Neural crest cell (in vitro differentiated cells): ENCODE data around the gene KBTBD3. TPM values are rescaled to one million over a fixed set of nuclear protein-coding genes. Genes with fewer than 3 reads are reported as not detected.

Experiments used
- DNase-seq: peaks from one replicate; pipeline ENCODE4 v3.0.0; 2021; ENCODE audit warnings: low read depth, mixed read lengths, low spot score
- H3K27ac Mint-ChIP-seq: one replicate; pipeline ENCODE4 v1.8.0; 2021; ENCODE audit warnings: mild to moderate bottlenecking, mixed read lengths; ENCODE audit not compliant: unreplicated experiment
- H3K27me3 Mint-ChIP-seq: 2 replicates; pipeline ENCODE4 v1.8.0; 2021; ENCODE audit warnings: low read depth, mild to moderate bottlenecking, mixed read lengths
- H3K36me3 Mint-ChIP-seq: 2 replicates; pipeline ENCODE4 v1.8.0; 2021; ENCODE audit warnings: low read depth, mild to moderate bottlenecking, mixed read lengths
- H3K4me1 Mint-ChIP-seq: 2 replicates; pipeline ENCODE4 v1.8.0; 2021; ENCODE audit warnings: mixed read lengths
- H3K4me3 Mint-ChIP-seq: one replicate; pipeline ENCODE4 v1.8.0; 2021; ENCODE audit warnings: mild to moderate bottlenecking, mixed read lengths
- H3K9me3 Mint-ChIP-seq: 2 replicates; pipeline ENCODE4 v1.8.0; 2021; ENCODE audit warnings: mixed read lengths
- total RNA-seq: library from RNA; stranded (reverse); gene quantifications from 2 replicates; pipeline ENCODE4 v1.2.1, GENCODE V29; 2021
- TF ChIP-seq, protein P1 (sequence below): fragments of 200-600 bp; sonication (generic); conservative IDR thresholded peaks from 2 replicates; pipeline ENCODE4 v1.5.0; 2021; ENCODE audit warnings: antibody characterized with exemption, mild to moderate bottlenecking

The KBTBD3 gene
- total RNA-seq, 1 donor from 2014 or later = 5.1 TPM

DNA sequence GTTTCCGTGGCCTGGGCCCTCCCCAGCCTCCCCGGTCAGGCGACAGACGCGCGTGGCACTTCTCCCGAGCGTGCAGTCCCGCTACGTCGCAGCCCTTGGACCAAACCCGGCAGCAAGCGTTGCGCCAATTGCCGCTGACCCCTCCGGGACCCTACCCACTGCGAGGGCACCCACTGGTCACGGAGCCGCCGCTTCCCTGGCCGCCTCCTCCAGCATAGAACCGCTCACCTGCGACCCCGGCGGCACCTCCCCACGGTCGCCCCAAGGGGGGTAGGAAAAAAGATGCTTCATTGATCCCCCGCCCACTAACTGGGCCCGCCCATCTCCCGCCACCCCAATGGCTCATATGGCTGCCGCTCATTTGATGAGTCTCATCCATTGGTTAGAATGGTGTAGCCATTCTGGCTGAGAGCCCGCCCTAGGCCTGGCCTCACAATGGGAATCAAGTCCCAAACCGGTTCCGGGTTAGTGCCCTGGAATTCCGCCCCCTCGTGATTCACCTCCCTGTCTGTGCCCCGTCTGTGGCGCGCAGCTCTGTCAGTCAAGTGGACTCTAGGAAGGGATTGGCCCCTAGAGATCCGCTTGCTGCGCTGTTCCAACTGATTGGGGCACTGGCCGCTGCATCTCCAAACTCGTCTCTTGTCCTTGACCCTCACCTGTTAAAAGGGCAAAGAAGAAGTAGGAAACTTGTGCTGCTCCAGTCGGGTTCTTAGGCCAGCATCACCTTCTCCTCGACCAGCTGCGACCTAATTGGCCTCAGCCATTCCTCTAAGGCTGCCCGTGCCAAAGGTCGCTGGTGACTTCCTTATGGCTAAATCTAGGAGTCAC lies 55.0 kb downstream of the KBTBD3 start, which contains the start of gene MSANTD4:
Gene MSANTD4, minus strand, starts transcription at position 274 of the 828 bp plus-strand sequence. CDS start 11,323 bp downstream, outside the sequence.
- TF ChIP-seq, protein P1, sequence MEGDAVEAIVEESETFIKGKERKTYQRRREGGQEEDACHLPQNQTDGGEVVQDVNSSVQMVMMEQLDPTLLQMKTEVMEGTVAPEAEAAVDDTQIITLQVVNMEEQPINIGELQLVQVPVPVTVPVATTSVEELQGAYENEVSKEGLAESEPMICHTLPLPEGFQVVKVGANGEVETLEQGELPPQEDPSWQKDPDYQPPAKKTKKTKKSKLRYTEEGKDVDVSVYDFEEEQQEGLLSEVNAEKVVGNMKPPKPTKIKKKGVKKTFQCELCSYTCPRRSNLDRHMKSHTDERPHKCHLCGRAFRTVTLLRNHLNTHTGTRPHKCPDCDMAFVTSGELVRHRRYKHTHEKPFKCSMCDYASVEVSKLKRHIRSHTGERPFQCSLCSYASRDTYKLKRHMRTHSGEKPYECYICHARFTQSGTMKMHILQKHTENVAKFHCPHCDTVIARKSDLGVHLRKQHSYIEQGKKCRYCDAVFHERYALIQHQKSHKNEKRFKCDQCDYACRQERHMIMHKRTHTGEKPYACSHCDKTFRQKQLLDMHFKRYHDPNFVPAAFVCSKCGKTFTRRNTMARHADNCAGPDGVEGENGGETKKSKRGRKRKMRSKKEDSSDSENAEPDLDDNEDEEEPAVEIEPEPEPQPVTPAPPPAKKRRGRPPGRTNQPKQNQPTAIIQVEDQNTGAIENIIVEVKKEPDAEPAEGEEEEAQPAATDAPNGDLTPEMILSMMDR = peak; percentile 5
- H3K27ac Mint-ChIP-seq = peak within 1 kb of the TSS; percentile 84
- peaks cover 4% of the 10 kb centered on the region for H3K9me3 Mint-ChIP-seq
- H3K4me3 Mint-ChIP-seq = peak within 1 kb of the TSS; percentile 97
- peaks cover 2% of the 10 kb centered on the region for H3K36me3 Mint-ChIP-seq
- H3K4me1 Mint-ChIP-seq = peaks cover 36% of the 10 kb centered on the region
- peak; percentile 93 for DNase-seq
- H3K27me3 Mint-ChIP-seq = peaks cover 4% of the 10 kb centered on the region

DNA sequence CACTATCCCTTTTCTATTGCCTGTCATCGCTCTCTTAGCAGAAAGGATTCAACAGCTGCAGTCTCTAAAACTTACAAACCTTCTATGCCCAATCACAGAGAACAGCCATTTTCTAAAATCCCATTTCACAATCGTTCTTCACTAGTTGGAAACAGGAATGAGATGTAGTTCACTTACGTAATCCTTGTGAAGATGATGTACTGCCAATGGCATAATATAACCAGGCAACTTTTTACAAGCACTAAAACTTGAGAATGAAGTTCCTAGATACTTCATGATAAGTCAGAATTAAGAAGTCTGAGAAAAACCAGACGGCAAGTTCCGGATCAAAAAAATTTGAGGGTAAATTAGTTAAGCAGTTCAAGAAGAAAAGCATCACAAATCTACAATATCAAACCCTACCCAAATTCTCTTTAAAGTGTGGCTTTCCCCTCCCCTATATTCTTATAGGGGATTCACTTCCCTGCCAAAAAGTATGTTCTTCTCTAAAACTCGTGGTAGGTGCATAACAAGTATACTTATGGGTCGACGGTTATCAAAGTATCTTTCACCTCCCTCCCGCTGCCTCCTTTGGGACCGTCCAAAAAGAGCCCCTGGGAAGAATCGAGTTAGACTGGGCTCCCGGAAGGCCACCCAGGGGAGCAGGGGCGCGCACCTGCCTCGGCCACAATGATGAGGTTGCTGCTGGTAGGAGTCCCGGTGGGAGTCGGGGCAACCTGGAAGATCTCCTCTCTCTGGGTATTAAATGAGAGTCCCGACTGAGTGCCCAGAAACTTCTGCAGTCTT lies 55.8 kb downstream of the KBTBD3 start:
- H3K4me1 Mint-ChIP-seq = peaks cover 39% of the 10 kb centered on the region
- TF ChIP-seq, protein P1 = no peak
- H3K36me3 Mint-ChIP-seq = peaks cover 2% of the 10 kb centered on the region
- H3K4me3 Mint-ChIP-seq = peak overlapping the region; percentile 97
- H3K27me3 Mint-ChIP-seq = peaks cover 4% of the 10 kb centered on the region
- peaks cover 2% of the 10 kb centered on the region for H3K9me3 Mint-ChIP-seq
- DNase-seq = no peak
- H3K27ac Mint-ChIP-seq = peak overlapping the region; percentile 31

DNA sequence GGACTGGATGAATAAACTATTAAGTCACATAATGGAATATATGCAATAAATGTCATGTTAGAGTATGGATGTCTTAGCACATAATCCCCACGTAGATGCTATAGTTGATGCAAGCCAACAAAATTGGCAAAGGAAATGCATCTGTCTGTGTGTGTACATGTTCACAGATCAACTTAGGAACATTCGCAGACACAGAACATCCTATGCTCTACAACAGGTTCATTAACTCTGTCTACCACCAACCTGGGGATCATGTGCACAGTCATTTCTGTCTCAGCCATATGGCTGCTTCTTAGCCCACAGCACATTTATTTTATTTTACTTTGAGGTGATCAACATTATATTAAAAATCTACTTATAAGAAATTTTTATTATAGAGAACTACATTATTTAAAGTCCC lies 60.1 kb downstream of the KBTBD3 start:
- Mint-ChIP-seq H3K27ac (no peak overlapping the region), H3K36me3 (peaks cover 1% of the 10 kb centered on the region), H3K9me3 (no peaks in the 10 kb centered on the region), H3K4me3 (no peak overlapping the region), H3K27me3 (no peaks in the 10 kb centered on the region), H3K4me1 (peaks cover 53% of the 10 kb centered on the region)
- no peak for DNase-seq
- TF ChIP-seq, protein P1 = no peak

DNA sequence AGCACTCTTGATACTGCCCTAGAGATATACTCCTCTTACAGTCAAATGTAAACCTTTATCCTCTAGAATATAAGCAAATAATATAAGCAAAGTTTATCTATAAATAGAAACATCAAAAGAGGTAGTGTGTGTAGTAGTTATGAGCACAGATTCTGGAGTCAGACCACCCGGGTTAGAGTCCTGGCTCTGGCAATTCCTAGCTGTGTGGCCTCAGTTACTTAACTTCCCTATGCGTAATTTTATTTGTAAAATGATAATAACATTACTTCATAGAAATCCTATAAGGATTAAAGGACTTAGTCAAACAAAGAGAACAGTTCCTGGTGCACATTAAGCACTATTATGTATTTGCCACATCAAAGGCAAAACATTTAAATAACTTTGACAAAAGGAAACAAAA lies 62.1 kb downstream of the KBTBD3 start:
- H3K9me3 Mint-ChIP-seq = no peaks in the 10 kb centered on the region
- no peaks in the 10 kb centered on the region for H3K27me3 Mint-ChIP-seq
- no peak overlapping the region for H3K27ac Mint-ChIP-seq
- no peak for DNase-seq
- H3K4me3 Mint-ChIP-seq = no peak overlapping the region
- peaks cover 11% of the 10 kb centered on the region for H3K36me3 Mint-ChIP-seq
- TF ChIP-seq, protein P1 = no peak
- H3K4me1 Mint-ChIP-seq = peaks cover 48% of the 10 kb centered on the region

DNA sequence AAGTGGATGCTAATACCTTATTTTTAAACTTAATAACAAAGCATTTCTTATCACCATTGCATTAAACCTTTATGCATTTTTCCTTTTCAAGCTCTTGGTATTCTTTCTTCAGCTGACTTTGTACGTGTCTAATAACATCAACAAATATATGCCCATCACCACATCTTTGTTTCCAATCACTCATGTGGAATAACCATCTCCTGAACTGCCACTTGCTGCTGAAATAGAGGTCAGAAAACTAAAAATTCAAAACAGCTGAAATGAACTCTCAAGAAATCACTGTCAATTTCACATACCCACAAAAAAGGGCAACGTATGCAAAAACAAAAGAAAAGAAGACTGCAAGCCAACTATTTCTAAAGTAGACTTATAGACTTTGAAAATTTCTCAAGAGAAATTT lies 62.5 kb downstream of the KBTBD3 start:
- no peaks in the 10 kb centered on the region for H3K9me3 Mint-ChIP-seq
- peaks cover 44% of the 10 kb centered on the region for H3K4me1 Mint-ChIP-seq
- peaks cover 15% of the 10 kb centered on the region for H3K36me3 Mint-ChIP-seq
- H3K27ac Mint-ChIP-seq = no peak overlapping the region
- H3K27me3 Mint-ChIP-seq = no peaks in the 10 kb centered on the region
- H3K4me3 Mint-ChIP-seq = no peak overlapping the region
- no peak for DNase-seq
- TF ChIP-seq, protein P1 = no peak
